CD14-positive monocyte (primary cell): ENCODE measurements around the gene DPP8. TPM values are rescaled to one million over a fixed set of nuclear protein-coding genes. Genes with fewer than 3 reads are reported as not detected.

Source experiments
- DNase-seq, 3 donors: peaks; one replicate each; pipeline ENCODE4 v3.0.0-alpha.2; 2011 to 2022
- H2AFZ ChIP-seq: 2 replicates; pipeline ENCODE4 v1.6.0; 2012; ENCODE audit warnings: mild to moderate bottlenecking, low read depth, low read length, inconsistent platforms; ENCODE audit not compliant: insufficient read depth, poor library complexity, severe bottlenecking
- H3K27ac ChIP-seq, 2 donors: 1 replicate in 1 of 2; 2 replicates in 1 of 2; pipeline ENCODE4 v1.5.1; 2012 to 2013; ENCODE audit warnings: low read length in 2 of 2, control low read depth in 1 of 2, inconsistent platforms in 1 of 2, low read depth in 1 of 2, mild to moderate bottlenecking in 1 of 2
- H3K27me3 ChIP-seq, 2 donors: one replicate each; pipeline versions ENCODE4 v1.6.0 to v1.6.1; 2011 to 2013; ENCODE audit warnings: low read length in 2 of 2; ENCODE audit not compliant: control insufficient read depth in 2 of 2, insufficient read depth in 2 of 2
- H3K36me3 ChIP-seq, 2 donors: replicated peaks in 1 of 2; 1 replicate in 1 of 2; 2 replicates in 1 of 2; pipeline versions ENCODE4 v1.5.1 to v1.6.1; 2012 to 2013; ENCODE audit warnings: low read length in 2 of 2, control low read depth in 1 of 2, inconsistent platforms in 1 of 2, mild to moderate bottlenecking in 1 of 2; ENCODE audit not compliant: insufficient read depth in 2 of 2, control insufficient read depth in 1 of 2
- H3K4me1 ChIP-seq, 2 donors: 1 replicate in 1 of 2; 2 replicates in 1 of 2; pipeline versions ENCODE4 v1.5.1 to v1.6.1; 2012 to 2013; ENCODE audit warnings: low read length in 2 of 2, control low read depth in 1 of 2, inconsistent platforms in 1 of 2, mild to moderate bottlenecking in 1 of 2, moderate library complexity in 1 of 2; ENCODE audit not compliant: insufficient read depth in 2 of 2, control insufficient read depth in 1 of 2
- H3K4me2 ChIP-seq: replicated peaks from 2 replicates; pipeline ENCODE3; 2012; ENCODE audit warnings: low read length, moderate library complexity, mild to moderate bottlenecking; ENCODE audit not compliant: poor library complexity, severe bottlenecking; ENCODE audit errors: extremely low read depth
- H3K4me3 ChIP-seq, 3 experiments: fragments of 200-600 bp in 1 of 3; sonication (generic) in 1 of 3; replicated peaks in 1 of 3; 1 replicate in 2 of 3; 2 replicates in 1 of 3; pipeline ENCODE4 v1.5.1; 2011 to 2013; ENCODE audit warnings: low read length in 3 of 3, mild to moderate bottlenecking in 3 of 3, control low read depth in 2 of 3, low read depth in 2 of 3, inconsistent platforms in 1 of 3, moderate library complexity in 1 of 3
- H3K79me2 ChIP-seq: 2 replicates; pipeline ENCODE4 v1.6.0; 2012; ENCODE audit warnings: mild to moderate bottlenecking, control low read depth, inconsistent platforms, low read length, moderate library complexity; ENCODE audit not compliant: insufficient read depth
- H3K9ac ChIP-seq: 2 replicates; pipeline ENCODE4 v1.6.0; 2017; ENCODE audit warnings: low read length, mild to moderate bottlenecking; ENCODE audit not compliant: insufficient read depth, poor library complexity, severe bottlenecking
- H3K9me3 ChIP-seq, 2 donors: replicated peaks in 1 of 2; 1 replicate in 1 of 2; 2 replicates in 1 of 2; pipeline versions ENCODE4 v1.5.1 to v1.6.1; 2012 to 2013; ENCODE audit warnings: low read length in 2 of 2, control low read depth in 1 of 2; ENCODE audit not compliant: control insufficient read depth in 1 of 2, insufficient read depth in 1 of 2
- H4K20me1 ChIP-seq: 2 replicates; pipeline ENCODE4 v1.6.0; 2012; ENCODE audit warnings: mild to moderate bottlenecking, low read length, control low read depth, moderate library complexity; ENCODE audit not compliant: insufficient read depth
- H3K27ac Mint-ChIP-seq, 7 donors: one replicate each; pipeline ENCODE4 v1.8.0; 2020; ENCODE audit warnings: mild to moderate bottlenecking in 7 of 7, mixed read lengths in 7 of 7, moderate library complexity in 6 of 7, inconsistent platforms in 2 of 7
- H3K27me3 Mint-ChIP-seq, 3 donors: one replicate each; pipeline ENCODE4 v1.8.0; 2021 to 2022; ENCODE audit warnings: low read depth in 3 of 3, mild to moderate bottlenecking in 3 of 3, mixed read lengths in 3 of 3, moderate library complexity in 3 of 3, inconsistent platforms in 1 of 3
- H3K36me3 Mint-ChIP-seq, 2 donors: one replicate each; pipeline ENCODE4 v1.8.0; 2020; ENCODE audit warnings: mixed read lengths in 2 of 2, inconsistent platforms in 1 of 2, mild to moderate bottlenecking in 1 of 2
- H3K4me1 Mint-ChIP-seq: one replicate; pipeline ENCODE4 v1.8.0; 2020; ENCODE audit warnings: mild to moderate bottlenecking, mixed read lengths
- H3K4me3 Mint-ChIP-seq, 2 donors: one replicate each; pipeline ENCODE4 v1.8.0; 2020; ENCODE audit warnings: mild to moderate bottlenecking in 2 of 2, mixed read lengths in 2 of 2, moderate library complexity in 1 of 2
- H3K9me3 Mint-ChIP-seq, 7 donors: one replicate each; pipeline ENCODE4 v1.8.0; 2020 to 2022; ENCODE audit warnings: mixed read lengths in 7 of 7, mild to moderate bottlenecking in 6 of 7, moderate library complexity in 6 of 7, inconsistent platforms in 2 of 7
- CTCF ChIP-seq: fragments of 200-600 bp; IDR thresholded peaks from one replicate; pipeline ENCODE4 v1.8.0; 2022; ENCODE audit warnings: antibody characterized with exemption, mild to moderate bottlenecking
- WGBS: methylation state at CpG from one replicate; pipeline ENCODE4 v1.1.5; 2013; ENCODE audit warnings: missing lambda C conversion rate; ENCODE audit not compliant: insufficient coverage; 5-methylcytosine and 5-hydroxymethylcytosine counted together
- intact Hi-C, 2 donors: fragments of 100-400 bp; cut with micrococcal nuclease; formaldehyde crosslinking; loops; one replicate each; pipeline versions ENCODE4 v1.15.0 to v1.15.1; 2023
- polyA plus RNA-seq, 3 donors: library from polyadenylated mRNA; depleted of rRNA in 1 of 3; unstranded in 2 of 3; stranded (reverse) in 1 of 3; fragments of 300-500 nt in 2 of 3; fragments of >200 nt in 1 of 3; fragmentation: Illumina TruSeq in 2 of 3; gene quantifications; 1 replicate in 2 of 3; 2 replicates in 1 of 3; pipeline ENCODE4 v1.2.3, GENCODE V29; 2012 to 2021

The DPP8 gene
- polyA plus RNA-seq, 3 donors, result 18.3 to 48.3 (median 38.7) TPM

GRCh38 chr15:65451989-65452388 is 65.5 kb downstream of the DPP8 start:
- H2AFZ ChIP-seq, result no peak overlapping the region
- no peak overlapping the region for H3K4me3 Mint-ChIP-seq
- no peak overlapping the region for H3K27ac Mint-ChIP-seq
- H3K4me1 ChIP-seq, result no peaks in the 10 kb centered on the region
- H3K36me3 Mint-ChIP-seq, result peaks cover 57 to 77% of the 10 kb centered on the region in 2 donors
- H3K27ac ChIP-seq, result no peak overlapping the region
- H3K9me3 Mint-ChIP-seq, result no peaks in the 10 kb centered on the region
- peaks cover 22% of the 10 kb centered on the region for H4K20me1 ChIP-seq
- no peak overlapping the region for H3K4me3 ChIP-seq
- peaks cover 76 to 88% of the 10 kb centered on the region in 2 donors for H3K36me3 ChIP-seq
- intact Hi-C loops, result no loop called here
- WGBS, result 100% methylated on average over 2 of the region's 6 CpGs
- no peaks in the 10 kb centered on the region for H3K9me3 ChIP-seq
- no peak overlapping the region for H3K4me2 ChIP-seq
- no peak for DNase-seq
- H3K27me3 Mint-ChIP-seq, result no peaks in the 10 kb centered on the region
- no peaks in the 10 kb centered on the region for H3K27me3 ChIP-seq
- peaks cover 5% of the 10 kb centered on the region for H3K4me1 Mint-ChIP-seq
- no peak for TF ChIP-seq CTCF
- H3K79me2 ChIP-seq, result no peaks in the 10 kb centered on the region
- H3K9ac ChIP-seq, result no peak overlapping the region

GRCh38 chr15:65450556-65450955 is 66.9 kb downstream of the DPP8 start:
- no peaks in the 10 kb centered on the region for H3K27me3 Mint-ChIP-seq
- peaks cover 3% of the 10 kb centered on the region for H3K4me1 Mint-ChIP-seq

More at GRCh38 chr15:65450556-65450955, 66.9 kb downstream of the DPP8 start:
- Histone ChIP-seq H3K9ac (no peak overlapping the region), H2AFZ (no peak overlapping the region), H3K4me2 (no peak overlapping the region), H3K79me2 (no peaks in the 10 kb centered on the region), H3K36me3 (peaks cover 77 to 88% of the 10 kb centered on the region in 2 donors), H3K9me3 (no peaks in the 10 kb centered on the region), H4K20me1 (peaks cover 10% of the 10 kb centered on the region), H3K27me3 (no peaks in the 10 kb centered on the region), H3K4me3 (no peak overlapping the region), H3K27ac (no peak overlapping the region), H3K4me1 (no peaks in the 10 kb centered on the region)
- no peak overlapping the region for H3K27ac Mint-ChIP-seq
- intact Hi-C loops, result no loop called here
- no peaks in the 10 kb centered on the region for H3K9me3 Mint-ChIP-seq
- TF ChIP-seq CTCF, result no peak
- H3K4me3 Mint-ChIP-seq, result no peak overlapping the region
- DNase-seq, result no peak
- H3K36me3 Mint-ChIP-seq, result peaks cover 56 to 78% of the 10 kb centered on the region in 2 donors
